Neural progenitor cell (in vitro differentiated cells): Measurements from ENCODE around the gene NFIL3.

Source experiments
- EZH2phosphoT487 ChIP-seq: fragments of 200-600 bp; sonication (generic); IDR thresholded peaks from 2 replicates; pipeline ENCODE4 v1.6.1; 2017; ENCODE audit warnings: antibody characterized with exemption
- TF ChIP-seq, protein P1 (sequence below): fragments of 200-600 bp; sonication (generic); IDR thresholded peaks from 2 replicates; pipeline ENCODE4 v1.5.1; 2017; ENCODE audit warnings: antibody characterized with exemption, mild to moderate bottlenecking

DNA sequence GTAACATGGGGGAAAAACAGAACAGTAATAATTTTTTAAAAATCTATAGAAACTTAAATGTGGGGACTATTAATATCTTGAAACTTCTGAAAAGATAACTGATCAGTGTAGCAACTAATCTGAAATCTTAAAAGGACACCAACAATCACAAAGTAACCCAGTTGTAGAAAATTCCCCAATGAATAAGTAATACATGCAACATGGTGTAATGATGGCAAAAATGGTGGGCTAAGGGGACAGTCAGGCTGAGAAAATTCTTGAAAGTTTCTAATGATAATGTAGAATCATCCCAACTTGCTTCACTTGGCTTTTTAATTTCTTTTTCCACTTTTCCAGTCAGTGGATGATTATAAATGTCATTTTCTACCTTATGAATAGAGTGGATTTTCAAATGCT, 5.4 kb downstream of the NFIL3 start:
- TF ChIP-seq, protein P1, sequence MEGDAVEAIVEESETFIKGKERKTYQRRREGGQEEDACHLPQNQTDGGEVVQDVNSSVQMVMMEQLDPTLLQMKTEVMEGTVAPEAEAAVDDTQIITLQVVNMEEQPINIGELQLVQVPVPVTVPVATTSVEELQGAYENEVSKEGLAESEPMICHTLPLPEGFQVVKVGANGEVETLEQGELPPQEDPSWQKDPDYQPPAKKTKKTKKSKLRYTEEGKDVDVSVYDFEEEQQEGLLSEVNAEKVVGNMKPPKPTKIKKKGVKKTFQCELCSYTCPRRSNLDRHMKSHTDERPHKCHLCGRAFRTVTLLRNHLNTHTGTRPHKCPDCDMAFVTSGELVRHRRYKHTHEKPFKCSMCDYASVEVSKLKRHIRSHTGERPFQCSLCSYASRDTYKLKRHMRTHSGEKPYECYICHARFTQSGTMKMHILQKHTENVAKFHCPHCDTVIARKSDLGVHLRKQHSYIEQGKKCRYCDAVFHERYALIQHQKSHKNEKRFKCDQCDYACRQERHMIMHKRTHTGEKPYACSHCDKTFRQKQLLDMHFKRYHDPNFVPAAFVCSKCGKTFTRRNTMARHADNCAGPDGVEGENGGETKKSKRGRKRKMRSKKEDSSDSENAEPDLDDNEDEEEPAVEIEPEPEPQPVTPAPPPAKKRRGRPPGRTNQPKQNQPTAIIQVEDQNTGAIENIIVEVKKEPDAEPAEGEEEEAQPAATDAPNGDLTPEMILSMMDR = no peak
- no peak for TF ChIP-seq EZH2phosphoT487
